GM21390 (cell line): ENCODE results near the gene HOXB3.

Source experiments
- ATAC-seq: cut with Tn5 transposase; IDR thresholded peaks from one replicate; pipeline ENCODE4 v1.9.1; 2021; ENCODE audit not compliant: unreplicated experiment

HOXB3 gene

DNA sequence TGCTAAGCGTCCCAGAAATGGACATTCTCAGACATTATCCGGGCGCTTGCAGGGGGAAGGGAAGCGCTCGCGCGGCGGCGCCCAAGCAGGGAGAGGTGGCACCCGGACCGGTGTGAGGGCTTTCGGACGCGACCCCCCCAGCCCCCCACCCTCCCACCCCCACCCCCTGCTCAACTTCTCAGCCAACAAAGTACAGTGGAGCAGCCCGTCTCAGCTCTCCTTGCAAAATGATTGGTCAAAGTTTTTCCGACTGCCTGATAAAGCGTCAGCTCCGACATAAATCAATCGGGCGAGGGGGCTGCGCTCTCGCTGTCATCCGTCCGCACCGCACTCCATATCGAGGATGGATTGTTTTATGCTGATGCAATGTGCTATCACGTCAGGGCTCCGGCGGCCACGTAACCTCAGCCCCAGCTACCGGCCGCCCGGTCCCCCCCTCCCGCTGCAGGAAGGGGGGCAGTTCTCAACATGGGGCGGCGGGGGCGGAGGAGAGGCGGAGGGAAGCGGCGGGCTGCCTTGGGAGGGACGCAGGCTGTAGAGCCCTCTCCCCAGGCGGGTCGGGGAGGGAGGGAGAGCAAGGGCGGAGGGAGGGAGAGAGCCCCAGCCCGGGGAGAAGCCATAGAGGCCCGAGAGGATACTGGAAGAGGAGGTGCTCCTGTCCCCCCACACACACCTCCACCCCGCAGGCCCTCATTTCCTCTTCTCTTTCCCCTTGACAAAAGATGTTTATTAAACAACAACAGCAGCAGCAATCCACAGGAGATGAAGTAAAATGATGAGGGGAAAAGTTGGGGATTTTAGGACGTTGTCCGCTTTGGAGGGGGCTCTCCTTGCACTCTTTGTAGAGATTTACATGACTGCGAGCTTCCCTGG, 36.4 kb upstream of the HOXB3 start, which contains the start of gene HOXB9:
TSS of gene HOXB9 (minus strand) at position 114 of the 873 bp plus-strand sequence. CDS start at position 25, 89 bp downstream.
- no peak for ATAC-seq

DNA sequence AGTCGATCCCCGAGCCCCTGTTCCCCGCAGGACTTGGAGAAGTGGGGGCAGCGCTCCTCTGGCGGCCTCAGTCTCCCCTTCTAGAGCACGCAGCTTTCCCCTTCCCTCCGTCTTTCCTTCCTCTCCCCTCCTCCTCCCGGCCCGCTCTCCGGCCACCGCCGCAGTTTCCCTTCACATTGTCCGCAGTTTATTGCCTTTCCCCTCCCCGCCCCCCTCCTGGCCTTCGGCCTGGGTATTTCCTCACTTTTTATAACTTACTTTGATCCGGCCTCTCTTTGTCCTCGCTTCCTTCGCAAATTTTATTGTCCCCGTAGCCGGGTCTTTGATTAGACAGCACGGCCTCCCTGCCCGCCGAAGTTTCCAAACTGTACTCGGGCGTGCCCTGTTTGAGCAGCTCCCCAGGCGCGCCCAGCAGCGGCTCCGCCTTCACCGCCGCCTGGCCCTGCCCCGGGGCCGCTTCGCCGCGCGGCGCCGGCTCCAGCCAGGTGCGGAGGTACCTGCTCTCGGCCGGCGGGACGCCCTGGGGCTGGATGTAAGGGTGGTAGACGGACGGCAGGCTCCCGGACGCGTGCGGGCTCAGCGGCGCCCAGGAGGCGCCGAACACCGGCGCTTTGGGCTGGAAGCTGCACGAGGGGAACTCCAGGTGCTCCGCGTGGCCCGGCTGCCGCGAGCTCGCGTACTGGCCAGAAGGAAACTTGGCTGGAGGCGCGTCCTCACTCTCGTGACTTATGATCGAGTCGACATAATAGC, 35.6 kb upstream of the HOXB3 start:
- no peak for ATAC-seq

DNA sequence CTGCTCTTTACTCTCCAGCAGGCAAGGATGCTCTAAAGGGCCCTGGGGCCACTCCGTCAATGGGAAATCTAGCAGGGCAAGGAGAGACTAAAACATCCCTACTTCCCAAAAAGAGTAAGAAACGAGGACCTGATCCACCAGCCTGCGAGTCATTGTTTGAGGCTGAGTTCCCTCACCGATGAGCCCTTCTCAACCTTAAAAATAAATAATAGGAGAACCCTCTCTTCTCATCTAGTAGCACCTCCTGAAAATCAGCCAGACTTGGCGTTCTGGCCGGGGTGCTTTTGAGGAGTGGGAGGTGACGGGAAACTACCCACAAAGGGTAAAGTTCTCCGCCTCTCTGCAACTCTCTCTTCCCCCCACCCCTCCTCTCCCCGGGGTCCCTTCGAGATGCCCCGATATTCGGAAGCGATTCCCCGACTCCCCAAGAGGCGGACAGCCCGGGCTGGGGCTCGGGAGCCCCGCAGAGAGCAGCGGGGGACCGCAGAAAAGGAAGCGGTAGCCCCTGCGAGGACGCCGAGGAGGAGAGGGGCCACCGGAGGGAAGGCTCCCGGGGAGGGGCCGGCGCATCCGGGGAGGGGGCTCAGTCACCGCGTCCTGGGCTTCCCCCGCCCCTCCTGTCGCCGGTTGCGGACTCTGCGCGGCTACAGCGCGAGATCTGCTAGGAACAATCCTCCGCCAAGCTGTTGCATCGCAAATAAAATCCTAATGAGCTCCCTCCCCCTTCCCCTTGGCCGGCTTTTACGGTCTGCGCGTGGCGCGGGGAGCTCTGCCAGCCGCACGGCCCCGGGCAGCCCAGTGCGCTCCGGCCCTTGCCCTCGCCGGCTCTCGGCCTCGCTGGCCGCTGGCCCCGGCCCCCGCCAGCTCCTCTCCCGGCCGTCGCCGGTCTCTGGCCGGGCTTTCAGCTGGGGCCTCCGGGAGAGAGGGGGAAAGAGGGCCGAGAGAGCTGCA, 34.8 kb upstream of the HOXB3 start:
- no peak for ATAC-seq

DNA sequence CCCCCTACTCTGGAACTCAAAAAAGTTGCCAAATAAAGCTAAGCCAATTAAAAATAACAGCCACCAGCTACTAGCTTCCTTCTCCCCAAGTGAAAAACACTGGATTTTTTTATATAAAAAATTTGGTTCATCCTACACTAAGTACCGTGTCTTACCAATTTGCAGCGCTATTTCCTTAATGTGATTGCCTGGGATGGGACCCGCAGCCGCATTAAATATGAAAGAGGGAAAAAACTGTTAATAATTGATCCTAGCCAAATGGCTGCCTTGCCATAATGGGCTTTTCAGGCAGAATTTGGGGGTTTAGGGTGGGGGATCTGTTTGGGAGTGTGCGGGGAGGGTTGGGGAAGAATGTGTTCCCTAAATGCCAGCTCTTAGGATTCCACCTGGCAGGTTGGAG, 34.1 kb upstream of the HOXB3 start:
- ATAC-seq, result no peak

DNA sequence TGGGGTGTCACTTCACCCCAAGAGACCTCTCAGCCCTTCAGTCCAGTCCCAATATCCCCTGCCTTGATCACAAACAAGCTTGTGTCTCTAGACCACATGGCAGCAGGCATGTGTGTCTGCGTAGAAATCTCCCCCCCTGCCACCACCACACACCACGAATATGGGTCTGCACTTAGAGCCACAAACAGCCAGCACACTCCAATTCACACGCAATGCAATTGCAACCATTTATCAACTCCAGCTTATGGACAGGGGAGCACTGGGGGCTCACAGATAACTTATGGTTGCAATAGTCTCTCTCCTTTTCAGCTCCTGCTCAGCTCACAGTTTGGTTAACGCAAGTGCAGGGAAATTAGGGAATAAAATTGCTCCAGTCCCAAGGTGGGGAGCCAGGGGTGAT, 33.5 kb upstream of the HOXB3 start:
- no peak for ATAC-seq

DNA sequence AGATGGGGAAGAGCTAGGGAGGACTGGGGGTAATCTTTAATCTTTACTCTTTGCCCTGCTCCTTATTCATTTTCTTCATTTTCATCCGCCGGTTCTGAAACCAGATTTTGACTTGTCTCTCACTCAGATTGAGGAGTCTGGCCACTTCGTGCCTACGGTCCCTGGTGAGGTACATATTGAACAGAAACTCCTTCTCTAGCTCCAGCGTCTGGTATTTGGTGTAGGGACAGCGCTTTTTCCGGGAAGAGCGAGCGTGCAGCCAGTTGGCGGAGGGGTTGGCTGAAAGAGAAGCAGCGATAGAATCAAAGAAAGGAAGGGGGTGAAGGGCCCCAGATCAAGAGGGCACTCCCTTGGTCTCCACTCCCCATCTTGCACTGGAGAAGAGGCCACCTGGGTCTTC, 32.8 kb upstream of the HOXB3 start:
- no peak for ATAC-seq

DNA sequence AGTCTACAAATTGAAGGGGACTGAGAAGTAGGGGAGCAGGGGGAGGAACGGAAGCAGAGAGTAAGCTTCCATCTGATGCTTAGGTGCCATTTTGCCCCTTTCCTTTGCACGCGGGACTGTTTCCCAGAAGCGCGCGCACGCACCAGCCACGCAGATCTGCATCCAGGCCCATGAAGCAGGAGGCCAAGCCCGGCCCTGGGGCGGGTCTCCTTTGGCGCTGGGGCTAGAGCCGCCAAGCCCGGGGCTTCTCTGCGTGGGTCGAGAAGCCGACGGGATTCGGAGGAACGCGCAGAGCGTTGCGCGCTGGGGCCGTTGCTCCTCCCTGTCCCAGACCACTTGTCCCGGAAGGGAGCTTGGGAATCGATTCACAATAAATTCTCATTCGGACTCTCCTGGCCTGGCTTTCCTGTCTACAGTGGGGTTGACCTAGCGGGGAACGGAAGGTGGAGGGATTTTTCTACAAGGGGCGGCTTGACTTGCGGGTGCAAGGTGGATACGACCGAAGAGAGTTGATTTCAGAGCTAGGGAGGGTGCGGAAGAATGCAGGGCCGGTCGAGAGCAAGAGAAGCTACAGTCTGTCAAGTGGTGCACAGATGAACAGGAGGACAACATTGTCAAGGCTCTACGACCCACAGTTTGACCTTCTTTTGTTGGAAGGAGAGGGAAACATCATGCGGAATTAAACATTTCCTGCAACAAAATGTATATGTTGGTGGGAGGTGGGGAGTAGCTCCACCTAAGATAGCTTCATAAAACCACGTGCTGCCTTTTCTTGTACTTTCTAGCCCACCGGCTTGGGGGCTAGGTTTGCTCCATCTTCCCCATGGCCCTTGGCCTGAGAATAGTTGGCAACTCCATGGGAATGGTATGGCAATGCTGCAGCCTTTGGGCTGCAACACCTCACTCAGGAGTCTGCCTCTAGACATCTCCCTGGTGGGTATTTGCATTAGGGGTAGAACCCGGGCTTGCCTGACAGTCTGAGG, 31.7 kb upstream of the HOXB3 start:
- no peak for ATAC-seq

DNA sequence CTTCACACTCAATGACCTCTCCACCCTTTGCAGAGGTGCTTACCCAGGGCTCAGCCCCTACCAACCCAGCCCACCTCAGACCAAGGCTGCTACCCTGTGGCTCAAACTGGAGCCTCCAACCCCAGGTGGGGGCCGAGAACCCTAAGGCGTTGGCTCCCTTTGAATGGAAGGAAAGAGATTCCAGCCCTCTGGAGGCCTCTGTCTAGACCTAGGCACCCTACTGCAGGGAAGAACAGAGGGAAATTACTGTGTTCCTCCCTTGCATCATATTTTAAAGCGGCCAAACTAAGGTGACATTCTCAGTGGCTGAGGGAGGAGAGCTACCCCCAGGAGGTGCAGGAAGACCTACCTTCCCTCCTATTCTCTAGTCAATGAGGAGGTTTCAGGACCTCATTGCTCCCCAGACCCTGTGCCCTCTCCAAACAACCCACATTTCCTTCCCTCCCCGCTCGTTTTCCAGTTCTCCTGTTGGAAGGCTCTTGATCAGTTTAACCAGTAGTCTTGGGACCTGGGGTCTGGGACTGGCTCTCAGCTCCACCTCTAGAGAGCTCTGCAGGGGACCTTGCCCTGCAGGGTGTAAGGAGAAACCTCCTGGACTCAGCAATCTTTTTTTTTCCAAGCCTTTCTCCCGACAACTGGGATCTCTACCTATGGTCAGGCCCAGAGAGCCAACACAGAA, 30.6 kb upstream of the HOXB3 start:
- ATAC-seq, result no peak

DNA sequence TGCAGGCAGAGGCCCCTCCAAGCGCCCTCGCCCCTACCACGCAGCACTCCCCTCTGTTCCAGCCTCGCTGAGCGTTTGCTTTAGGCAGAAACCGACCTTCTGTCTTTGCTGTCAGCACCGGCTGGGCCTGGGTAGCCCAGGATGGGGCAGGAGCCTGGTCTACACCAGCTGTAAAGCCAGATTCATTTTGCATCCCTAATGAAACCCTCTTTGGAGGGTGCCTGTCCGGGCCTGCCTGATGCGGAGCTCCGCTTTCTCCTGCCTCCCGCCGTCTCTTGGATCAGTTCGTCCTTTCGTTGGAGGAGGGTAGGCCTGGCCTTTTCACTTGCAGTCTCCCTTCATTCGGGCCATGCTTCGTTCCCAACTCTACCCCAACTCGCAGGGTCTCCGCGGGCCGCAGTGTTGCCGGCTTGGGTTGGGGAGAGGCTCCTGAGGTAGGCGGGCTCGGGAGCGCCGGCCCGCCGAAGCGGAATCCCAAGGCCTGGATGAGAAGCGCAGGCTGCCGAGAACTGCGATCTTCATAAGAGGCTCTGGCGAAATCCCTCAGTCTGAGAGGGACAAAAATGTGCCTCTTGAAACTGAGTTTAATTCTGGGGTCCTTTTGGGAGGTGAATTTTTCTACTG, 29.9 kb upstream of the HOXB3 start:
- no peak for ATAC-seq

DNA sequence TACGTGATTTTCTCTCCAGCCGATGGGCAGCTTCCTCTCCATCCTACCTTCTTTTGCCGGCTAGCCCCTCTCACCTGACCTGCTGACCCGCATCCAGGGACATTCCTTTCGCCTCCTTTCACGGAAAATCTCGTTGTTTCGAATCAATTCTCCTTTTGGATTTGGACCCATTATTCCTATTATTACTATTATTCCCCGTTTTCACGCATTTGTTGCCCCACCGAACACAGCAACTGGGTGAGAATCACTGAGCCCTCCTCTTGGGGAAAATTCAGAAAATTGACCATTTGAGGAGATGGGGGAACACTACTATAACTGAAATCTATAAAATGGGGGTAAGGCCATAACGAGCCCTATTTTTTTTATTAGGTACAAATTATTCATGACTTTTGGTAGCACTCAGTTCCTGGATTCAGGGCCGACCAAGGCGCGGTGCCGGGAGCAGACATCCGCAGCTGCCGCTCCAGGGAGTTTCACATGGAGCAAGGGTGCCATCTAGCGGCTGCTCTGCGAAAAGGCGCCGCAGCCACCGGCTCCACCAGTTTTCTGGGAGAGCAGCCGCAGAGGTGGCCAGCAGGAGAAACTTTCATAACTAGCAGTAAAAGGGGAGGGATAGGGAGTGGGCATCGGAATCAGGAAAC, 28.3 kb upstream of the HOXB3 start:
- no peak for ATAC-seq

DNA sequence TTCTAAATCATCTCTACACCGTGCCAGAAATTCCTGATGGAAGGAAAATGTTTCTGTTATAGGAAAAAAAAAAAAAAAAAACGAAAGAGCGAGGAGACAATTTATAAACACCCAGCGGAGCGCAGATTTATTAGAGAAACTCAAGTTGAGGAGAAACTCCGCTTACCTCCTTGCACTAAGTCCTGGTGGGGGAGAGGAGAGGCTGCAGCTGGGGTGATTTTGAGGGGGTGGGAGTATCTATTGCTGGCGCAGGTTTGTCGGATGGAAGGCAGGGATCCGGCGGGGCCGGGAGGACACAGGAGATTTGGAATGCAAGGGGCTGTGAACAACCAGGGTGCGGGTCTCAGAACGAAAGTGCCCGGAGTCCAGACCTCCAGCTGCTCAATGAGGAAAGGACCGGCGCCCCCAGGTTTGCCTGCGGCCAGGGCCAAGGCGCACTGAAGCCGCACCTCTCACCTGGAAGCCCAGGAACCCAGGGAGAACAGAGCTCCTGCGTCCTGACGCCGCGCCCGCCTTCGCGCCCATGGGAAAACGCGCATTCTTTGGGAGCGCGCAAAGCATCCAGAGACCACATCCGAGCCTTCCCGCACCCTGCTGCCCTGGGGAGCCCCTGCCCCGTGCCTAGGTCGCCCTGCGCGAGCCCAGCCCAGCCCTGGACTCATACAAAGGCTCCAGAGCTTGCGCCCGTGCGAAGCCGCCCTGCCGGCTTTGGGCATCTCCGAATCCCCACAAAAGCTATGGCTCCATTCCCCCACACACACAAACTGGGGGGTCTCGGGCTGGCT, 27.6 kb upstream of the HOXB3 start:
- ATAC-seq, result no peak

DNA sequence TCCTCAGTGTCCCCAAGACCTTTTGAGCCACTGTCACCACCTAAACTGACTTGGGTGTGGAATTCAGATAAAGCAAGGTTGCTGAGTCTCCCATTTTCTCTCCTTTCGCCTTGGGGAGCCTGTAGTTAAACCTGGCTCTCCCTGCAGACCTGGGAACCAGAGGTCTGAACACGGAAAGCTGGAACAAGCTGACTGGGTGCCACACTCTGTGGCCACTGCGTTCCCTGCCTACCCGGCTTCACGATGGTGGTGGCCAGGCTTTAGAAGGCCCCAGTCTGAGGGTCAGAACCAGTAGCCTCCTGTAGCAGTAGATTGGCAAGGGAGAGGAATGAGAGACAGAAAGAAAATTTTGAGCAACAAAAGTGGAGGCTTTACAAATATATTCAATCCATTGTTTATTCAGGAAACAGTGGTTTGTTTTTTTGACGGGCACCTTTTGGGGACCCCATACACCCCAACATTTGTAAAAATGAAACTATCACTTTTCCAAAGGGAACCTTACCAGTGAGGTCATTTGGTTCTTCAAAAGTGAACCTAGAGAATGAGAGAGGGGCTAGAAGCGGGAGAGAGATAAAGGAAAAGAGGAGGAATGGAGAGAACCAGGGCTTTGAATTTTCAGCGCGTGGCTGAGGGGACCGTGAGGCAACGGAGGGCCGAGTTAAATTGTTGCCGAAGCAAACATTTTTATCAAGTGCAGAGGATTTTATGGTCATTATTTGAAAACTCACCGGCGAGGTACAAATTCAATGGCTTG, 26.9 kb upstream of the HOXB3 start:
- ATAC-seq, result no peak

DNA sequence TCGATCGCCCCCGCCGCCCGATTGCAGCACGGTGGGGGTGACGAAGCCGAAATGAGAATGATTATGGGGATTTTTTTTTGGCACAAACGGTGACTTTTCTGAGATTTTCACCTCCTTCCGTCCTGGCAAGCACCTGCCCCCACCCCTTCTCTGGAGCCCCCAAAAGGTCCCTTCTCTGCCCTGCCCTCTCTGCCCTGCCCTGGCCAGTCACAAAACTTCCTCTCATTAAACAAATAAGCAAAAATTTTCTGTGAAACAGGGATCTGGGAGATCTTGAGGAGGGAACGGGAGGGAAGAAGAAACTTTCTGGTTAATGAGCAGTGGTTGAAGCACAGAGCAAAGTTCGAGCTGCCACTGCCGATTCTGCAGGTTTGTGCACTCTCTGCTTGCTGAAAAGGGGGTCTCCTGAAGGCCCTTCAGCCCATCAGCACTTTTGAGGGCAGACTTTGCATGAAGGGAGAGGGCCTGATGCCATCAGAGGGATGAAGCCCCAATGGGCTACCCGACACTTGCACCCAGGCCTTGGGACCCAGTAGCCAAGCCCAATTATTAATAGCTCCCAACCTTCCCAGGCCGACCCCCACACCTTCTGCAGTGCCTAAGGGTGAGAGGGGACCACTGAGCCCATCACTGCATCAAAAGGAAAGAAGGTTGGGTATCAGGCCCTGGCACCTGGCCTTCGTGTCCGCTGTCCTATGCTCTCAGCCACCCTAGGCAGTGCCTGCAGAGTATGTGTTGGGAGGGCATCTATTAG, 26.1 kb upstream of the HOXB3 start:
- ATAC-seq, result no peak

DNA sequence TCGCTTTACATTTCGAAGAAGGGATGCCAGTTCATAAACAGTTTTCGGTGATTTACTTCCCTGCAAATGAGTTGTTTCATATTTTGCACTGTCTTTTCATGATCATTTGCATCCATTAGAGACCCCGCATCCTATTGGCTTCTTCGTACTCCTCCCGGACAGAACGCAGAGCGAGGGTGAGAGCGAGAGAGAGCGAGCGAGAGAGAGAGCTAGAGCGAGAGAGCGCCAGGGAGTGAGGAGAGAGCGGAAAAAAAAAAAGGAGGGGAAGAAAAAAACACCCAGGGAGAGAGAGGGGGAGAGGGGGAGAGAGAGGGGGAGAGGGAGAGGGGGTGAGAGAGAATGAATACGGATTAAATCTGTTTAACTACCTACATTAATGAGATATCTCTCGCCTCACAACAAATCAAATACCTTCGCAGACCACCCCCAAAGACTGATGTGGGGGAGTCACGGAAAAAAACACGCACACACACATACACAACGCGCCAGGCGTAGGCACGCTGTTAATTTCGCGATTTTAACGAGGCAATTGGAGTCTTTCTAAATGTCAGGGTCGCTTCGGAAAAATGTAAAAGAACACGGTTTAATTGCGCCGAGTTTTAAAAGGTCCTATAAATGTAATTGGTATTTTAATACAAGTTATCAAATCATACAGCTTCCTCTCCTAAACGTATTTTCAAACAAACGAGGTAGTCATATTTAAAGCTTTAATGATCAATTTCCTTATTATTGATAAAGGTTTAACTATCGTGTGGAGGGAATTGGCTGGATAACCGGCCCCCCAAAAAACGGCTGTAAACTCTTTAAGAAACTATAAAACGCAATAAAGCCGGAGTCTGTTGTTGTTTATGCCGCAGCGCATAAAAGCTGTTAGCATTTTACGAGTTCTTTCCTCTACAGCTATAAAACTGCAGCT, 25.3 kb upstream of the HOXB3 start, which contains the start of gene HOXB8:
TSS of gene HOXB8 (minus strand) at position 246 of the 916 bp plus-strand sequence. CDS start 588 bp downstream, outside the sequence.
- no peak for ATAC-seq
